ENCODE measurements around the gene SERPINA10. TPM values are rescaled to one million over a fixed set of nuclear protein-coding genes. Genes with fewer than 3 reads are reported as not detected.

SERPINA10 gene
- polyA plus RNA-seq, 1 experiment, result not detected

DNA sequence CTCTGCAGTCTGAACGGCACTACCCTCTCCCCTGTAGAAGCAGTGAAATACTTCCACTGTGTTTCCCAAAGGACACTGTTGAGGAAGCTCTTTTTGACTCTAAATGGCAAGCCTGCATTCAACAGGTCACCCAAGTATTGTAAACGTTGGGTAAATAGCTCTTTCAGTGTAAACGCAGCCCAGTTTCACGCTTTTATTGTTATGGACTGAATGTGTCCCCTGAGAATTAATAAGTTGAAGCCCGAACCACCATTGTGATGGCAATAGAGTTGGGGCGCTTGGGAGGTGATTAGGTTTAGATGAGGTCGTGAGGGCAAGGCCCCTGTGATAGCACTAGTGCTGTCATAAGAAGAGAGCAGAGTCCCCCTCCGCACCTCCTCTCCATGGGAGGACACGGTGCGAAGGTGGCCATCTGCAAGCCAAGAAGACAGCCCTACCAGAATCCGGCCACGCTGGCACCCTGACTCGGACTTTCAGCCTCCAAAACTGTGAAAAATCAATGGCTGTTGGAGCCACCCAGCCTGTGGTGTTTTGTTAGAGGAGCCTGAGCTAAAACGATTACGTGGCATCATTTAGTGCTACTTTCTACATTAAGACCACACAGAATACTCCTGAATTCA, 1.1 kb downstream of the SERPINA10 start:
- no peak overlapping the region for H3K4me3 ChIP-seq (ENCODE audit: low read depth, low read length)
- TF ChIP-seq CTCF (IDR thresholded peaks at IDR 0.05; ENCODE audit: insufficient read depth, low read depth, low read length), result no peak
- POLR2A ChIA-PET, result no interaction called here
- H3K27me3 ChIP-seq (ENCODE audit: control insufficient read depth, insufficient read depth, low read length), result no peaks in the 10 kb centered on the region
- DNase-seq (ENCODE audit: low read depth), result no peak
- CTCF ChIA-PET, result interaction anchor here (0.7 kb wide), 1 partner anchor 1084 kb away, joined by 3 read pairs; no protein-coding TSS in a partner anchor
- no peaks in the 10 kb centered on the region for H3K36me3 ChIP-seq (ENCODE audit: control insufficient read depth, insufficient read depth, low read length)

GRCh38 chr14:94291159-94291905, 1.7 kb downstream of the SERPINA10 start:
- POLR2A ChIA-PET, result no interaction called here
- TF ChIP-seq CTCF (IDR thresholded peaks at IDR 0.05; ENCODE audit: insufficient read depth, low read depth, low read length), result no peak
- no peak for DNase-seq (ENCODE audit: low read depth)
- Histone ChIP-seq H3K27me3 (ENCODE audit: control insufficient read depth, insufficient read depth, low read length) (no peaks in the 10 kb centered on the region), H3K4me3 (ENCODE audit: low read depth, low read length) (no peak overlapping the region), H3K36me3 (ENCODE audit: control insufficient read depth, insufficient read depth, low read length) (no peaks in the 10 kb centered on the region)
- CTCF ChIA-PET, result interaction anchor here (0.7 kb wide), 1 partner anchor 1084 kb away, joined by 3 read pairs; no protein-coding TSS in a partner anchor

GRCh38 chr14:94290197-94290596, 2.9 kb downstream of the SERPINA10 start:
- Histone ChIP-seq H3K36me3 (ENCODE audit: control insufficient read depth, insufficient read depth, low read length) (no peaks in the 10 kb centered on the region), H3K4me3 (ENCODE audit: low read depth, low read length) (no peak overlapping the region), H3K27me3 (ENCODE audit: control insufficient read depth, insufficient read depth, low read length) (no peaks in the 10 kb centered on the region)
- POLR2A ChIA-PET, result no interaction called here
- CTCF ChIA-PET, result no interaction called here
- no peak for TF ChIP-seq CTCF (IDR thresholded peaks at IDR 0.05; ENCODE audit: insufficient read depth, low read depth, low read length)
- no peak for DNase-seq (ENCODE audit: low read depth)

- no peaks in the 10 kb centered on the region for H3K36me3 ChIP-seq (ENCODE audit: control insufficient read depth, insufficient read depth, low read length)
- ChIA-PET POLR2A (no interaction called here), CTCF (no interaction called here)
- no peak for DNase-seq (ENCODE audit: low read depth)
- H3K4me3 ChIP-seq (ENCODE audit: low read depth, low read length), result no peak overlapping the region
- no peak for TF ChIP-seq CTCF (IDR thresholded peaks at IDR 0.05; ENCODE audit: insufficient read depth, low read depth, low read length)
- H3K27me3 ChIP-seq (ENCODE audit: control insufficient read depth, insufficient read depth, low read length), result no peaks in the 10 kb centered on the region
Observed at GRCh38 chr14:94288610-94289465, 4.2 kb downstream of the SERPINA10 start.

DNA sequence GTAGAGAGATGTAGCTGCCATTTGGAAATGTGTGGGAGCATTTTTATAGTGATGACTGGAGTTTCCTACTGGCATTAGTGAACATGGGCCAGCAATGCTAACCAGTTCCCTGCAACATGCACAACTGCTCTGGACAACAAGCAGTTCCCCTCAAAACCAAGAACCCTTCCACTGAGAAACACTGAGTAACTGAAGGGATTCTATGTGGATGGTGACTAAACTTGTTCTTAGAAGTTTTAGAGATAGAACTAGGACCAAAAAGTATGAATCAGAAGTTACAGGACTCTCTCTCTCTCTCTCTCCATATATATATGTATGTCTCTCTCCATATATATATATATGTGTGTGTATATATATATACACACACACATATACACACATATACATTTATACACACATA, 7.9 kb downstream of the SERPINA10 start:
- Histone ChIP-seq H3K4me3 (ENCODE audit: low read depth, low read length) (no peak overlapping the region), H3K27me3 (ENCODE audit: control insufficient read depth, insufficient read depth, low read length) (no peaks in the 10 kb centered on the region), H3K36me3 (ENCODE audit: control insufficient read depth, insufficient read depth, low read length) (no peaks in the 10 kb centered on the region)
- CTCF ChIA-PET, result no interaction called here
- POLR2A ChIA-PET, result no interaction called here
- no peak for TF ChIP-seq CTCF (IDR thresholded peaks at IDR 0.05; ENCODE audit: insufficient read depth, low read depth, low read length)
- no peak for DNase-seq (ENCODE audit: low read depth)
